HepG2 (cell line): Measurements from ENCODE around the gene DDRGK1. TPM values are rescaled to one million over a fixed set of nuclear protein-coding genes. Genes with fewer than 3 reads are reported as not detected.

Source experiments
- CEBPB ChIP-seq: IDR thresholded peaks from 2 replicates; pipeline ENCODE4 v1.6.1; 2011; ENCODE audit warnings: low read depth, low read length, improper control_type of control experiment, borderline replicate concordance
- MBNL3 ChIP-seq: fragments of 250-450 bp; sonication (Bioruptor Pico); conservative IDR thresholded peaks from 2 replicates; pipeline ENCODE4 v1.8.0; 2022; ENCODE audit warnings: mild to moderate bottlenecking, inconsistent platforms
- PHF21A ChIP-seq: sonication (generic); formaldehyde crosslinking; IDR thresholded peaks from 2 replicates; pipeline ENCODE4 v1.5.0; 2020; ENCODE audit warnings: mild to moderate bottlenecking, missing genetic modification reagents
- PHF5A ChIP-seq: IDR thresholded peaks from one replicate; pipeline ENCODE4 v1.6.1; 2018; ENCODE audit warnings: low read depth, missing genetic modification reagents; ENCODE audit not compliant: unreplicated experiment
- RBM39 ChIP-seq: fragments of 200-400 bp; formaldehyde crosslinking; IDR thresholded peaks from one replicate; pipeline ENCODE4 v1.6.1; 2018; ENCODE audit warnings: antibody characterized with exemption, mild to moderate bottlenecking, low read depth, low read length; ENCODE audit not compliant: poor library complexity, severe bottlenecking
- SRSF1 ChIP-seq: fragments of 200-400 bp; formaldehyde crosslinking; optimal IDR thresholded peaks from 2 replicates; pipeline ENCODE3; 2017; ENCODE audit warnings: mild to moderate bottlenecking, low read depth, low read length, moderate library complexity
- SSRP1 ChIP-seq: IDR thresholded peaks from 2 replicates; pipeline ENCODE4 v1.6.1; 2016; ENCODE audit warnings: control low read depth
- ZBTB38 ChIP-seq: sonication (generic); formaldehyde crosslinking; IDR thresholded peaks from 2 replicates; pipeline ENCODE4 v1.5.1; 2020; ENCODE audit warnings: mild to moderate bottlenecking, missing genetic modification reagents
- ZEB1 ChIP-seq: IDR thresholded peaks from 2 replicates; pipeline ENCODE4 v1.6.1; 2012; ENCODE audit warnings: mild to moderate bottlenecking, low read depth, inconsistent platforms; ENCODE audit not compliant: insufficient replicate concordance
- ZFP36L1 ChIP-seq: sonication (generic); formaldehyde crosslinking; IDR thresholded peaks from 2 replicates; pipeline ENCODE4 v1.8.0; 2022; ENCODE audit warnings: mild to moderate bottlenecking, missing genetic modification reagents, moderate library complexity
- ZKSCAN5 ChIP-seq: sonication (generic); formaldehyde crosslinking; IDR thresholded peaks from 2 replicates; pipeline ENCODE4 v1.5.1; 2020; ENCODE audit warnings: mild to moderate bottlenecking, missing genetic modification reagents
- ZNF101 ChIP-seq: sonication (generic); formaldehyde crosslinking; IDR thresholded peaks from 2 replicates; pipeline ENCODE4 v1.4.0; 2020; ENCODE audit warnings: mild to moderate bottlenecking, low read depth, missing genetic modification reagents, borderline replicate concordance
- ZNF282 ChIP-seq: fragments of 450-650 bp; IDR thresholded peaks from 2 replicates; pipeline ENCODE4 v1.6.1; 2018; ENCODE audit not compliant: partially characterized antibody
- ZNF546 ChIP-seq: sonication (generic); formaldehyde crosslinking; conservative IDR thresholded peaks from 2 replicates; pipeline ENCODE4 v1.8.1; 2023; ENCODE audit warnings: mild to moderate bottlenecking, missing genetic modification reagents
- ZNF619 ChIP-seq: sonication (generic); formaldehyde crosslinking; IDR thresholded peaks from 2 replicates; pipeline ENCODE4 v1.4.0; 2020; ENCODE audit warnings: mild to moderate bottlenecking, missing genetic modification reagents
- ZNF780A ChIP-seq: sonication (generic); formaldehyde crosslinking; IDR thresholded peaks from 2 replicates; pipeline ENCODE4 v1.8.0; 2022; ENCODE audit warnings: mild to moderate bottlenecking, missing genetic modification reagents, moderate library complexity
- ZNF788 ChIP-seq: sonication (generic); formaldehyde crosslinking; IDR thresholded peaks from 2 replicates; pipeline ENCODE4 v1.5.0; 2020; ENCODE audit warnings: mild to moderate bottlenecking, missing genetic modification reagents, borderline replicate concordance
- polyA plus RNA-seq, 8 experiments: library from polyadenylated mRNA; depleted of rRNA in 3 of 8; stranded (reverse) in 7 of 8; unstranded in 1 of 8; fragments of >200 nt; fragmentation: Illumina TruSeq in 4 of 8; extraction: Trizol in 4 of 8; gene quantifications; 2 replicates each; pipeline versions ENCODE4 v1.2.1 to v1.2.3, GENCODE V29; 2011 to 2016; ENCODE audit warnings: low read depth in 4 of 8, missing spikeins in 1 of 8, mixed read lengths in 1 of 8; ENCODE audit not compliant: insufficient read depth in 1 of 8
- total RNA-seq, 5 experiments: library from RNA; depleted of rRNA; stranded (reverse); fragments of >200 nt; fragmentation: Illumina TruSeq; extraction: Trizol; gene quantifications; 2 replicates each; pipeline ENCODE4 v1.2.3, GENCODE V29; 2016; ENCODE audit warnings: low read depth in 1 of 5
- TF ChIP-seq, protein P1 (sequence below): sonication (generic); formaldehyde crosslinking; IDR thresholded peaks from 2 replicates; pipeline ENCODE4 v1.4.0; 2020; ENCODE audit warnings: missing genetic modification reagents
- TF ChIP-seq, protein P2 (sequence below), 2 experiments: IDR thresholded peaks; 2 replicates each; pipeline ENCODE4 v1.6.1; 2011 to 2012; ENCODE audit warnings: low read length in 2 of 2, borderline replicate concordance in 1 of 2, low read depth in 1 of 2, mild to moderate bottlenecking in 1 of 2, moderate library complexity in 1 of 2
- TF ChIP-seq, protein P3 (sequence below): sonication (generic); formaldehyde crosslinking; conservative IDR thresholded peaks from 2 replicates; pipeline ENCODE4 v1.4.0; 2020; ENCODE audit warnings: missing genetic modification reagents
- TF ChIP-seq, protein P4 (sequence below): sonication (generic); formaldehyde crosslinking; IDR thresholded peaks from 2 replicates; pipeline ENCODE4 v1.4.0; 2020; ENCODE audit warnings: mild to moderate bottlenecking, low read depth, missing genetic modification reagents

The DDRGK1 gene
- total and polyA plus RNA-seq, 2 of the 13 experiments (the other 11 are each of a cell fraction or from before 2014, with no cell fraction given): 96.7 to 149 TPM

DNA sequence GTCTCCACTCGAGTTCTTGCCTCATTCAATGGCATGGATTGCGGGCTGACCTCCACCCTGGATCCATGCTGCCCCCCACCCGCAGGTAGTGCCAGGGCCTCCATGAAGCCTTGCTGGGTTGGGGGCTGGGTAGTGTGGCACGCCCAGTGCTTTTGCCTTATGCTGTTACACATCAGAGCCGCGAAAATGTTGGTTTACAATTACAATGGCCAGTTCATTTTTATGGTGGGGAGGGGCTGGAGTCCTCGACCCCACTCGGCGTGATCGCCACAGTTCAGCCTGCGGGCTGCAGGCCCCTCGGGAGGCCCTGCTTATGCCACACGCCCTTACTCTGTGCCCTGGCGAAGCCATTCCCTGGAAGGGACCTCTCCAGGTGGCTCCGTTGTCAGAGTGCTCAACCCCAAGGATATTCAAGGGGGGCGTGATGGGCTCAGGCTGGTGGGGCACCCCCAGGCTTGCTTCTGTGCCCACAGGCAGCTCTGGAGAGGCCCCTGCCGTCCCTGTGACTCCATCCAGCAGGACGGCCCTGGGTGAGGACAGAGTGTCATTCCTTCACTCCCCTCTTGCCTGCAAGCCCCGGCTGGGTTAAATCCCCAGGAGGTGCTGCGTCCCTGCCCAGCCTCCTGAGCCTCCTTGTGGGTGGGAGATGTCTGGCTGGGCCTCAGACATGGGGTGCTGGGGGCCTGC lies 19.7 kb upstream of the DDRGK1 start (continued):
- TF ChIP-seq ZNF101 (CRISPR knock-in tag) (no peak), SRSF1 (no peak), ZNF282 (no peak), ZNF546 (CRISPR knock-in tag) (no peak), ZEB1 (no peak), RBM39 (peak; percentile 57), MBNL3 (CRISPR knock-in tag) (no peak), ZFP36L1 (no peak), ZNF788 (CRISPR knock-in tag) (no peak), ZNF780A (no peak), ZBTB38 (peak; percentile 99), SSRP1 (CRISPR knock-in tag) (no peak), PHF21A (CRISPR knock-in tag) (no peak), PHF5A (CRISPR knock-in tag) (no peak), ZKSCAN5 (CRISPR knock-in tag) (no peak), ZNF619 (CRISPR knock-in tag) (no peak), CEBPB (peak; percentile 16; the same call in 1 of the 2 replicates)
- TF ChIP-seq, protein P1, sequence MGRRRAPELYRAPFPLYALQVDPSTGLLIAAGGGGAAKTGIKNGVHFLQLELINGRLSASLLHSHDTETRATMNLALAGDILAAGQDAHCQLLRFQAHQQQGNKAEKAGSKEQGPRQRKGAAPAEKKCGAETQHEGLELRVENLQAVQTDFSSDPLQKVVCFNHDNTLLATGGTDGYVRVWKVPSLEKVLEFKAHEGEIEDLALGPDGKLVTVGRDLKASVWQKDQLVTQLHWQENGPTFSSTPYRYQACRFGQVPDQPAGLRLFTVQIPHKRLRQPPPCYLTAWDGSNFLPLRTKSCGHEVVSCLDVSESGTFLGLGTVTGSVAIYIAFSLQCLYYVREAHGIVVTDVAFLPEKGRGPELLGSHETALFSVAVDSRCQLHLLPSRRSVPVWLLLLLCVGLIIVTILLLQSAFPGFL (CRISPR knock-in tag): no peak
- TF ChIP-seq, protein P2, sequence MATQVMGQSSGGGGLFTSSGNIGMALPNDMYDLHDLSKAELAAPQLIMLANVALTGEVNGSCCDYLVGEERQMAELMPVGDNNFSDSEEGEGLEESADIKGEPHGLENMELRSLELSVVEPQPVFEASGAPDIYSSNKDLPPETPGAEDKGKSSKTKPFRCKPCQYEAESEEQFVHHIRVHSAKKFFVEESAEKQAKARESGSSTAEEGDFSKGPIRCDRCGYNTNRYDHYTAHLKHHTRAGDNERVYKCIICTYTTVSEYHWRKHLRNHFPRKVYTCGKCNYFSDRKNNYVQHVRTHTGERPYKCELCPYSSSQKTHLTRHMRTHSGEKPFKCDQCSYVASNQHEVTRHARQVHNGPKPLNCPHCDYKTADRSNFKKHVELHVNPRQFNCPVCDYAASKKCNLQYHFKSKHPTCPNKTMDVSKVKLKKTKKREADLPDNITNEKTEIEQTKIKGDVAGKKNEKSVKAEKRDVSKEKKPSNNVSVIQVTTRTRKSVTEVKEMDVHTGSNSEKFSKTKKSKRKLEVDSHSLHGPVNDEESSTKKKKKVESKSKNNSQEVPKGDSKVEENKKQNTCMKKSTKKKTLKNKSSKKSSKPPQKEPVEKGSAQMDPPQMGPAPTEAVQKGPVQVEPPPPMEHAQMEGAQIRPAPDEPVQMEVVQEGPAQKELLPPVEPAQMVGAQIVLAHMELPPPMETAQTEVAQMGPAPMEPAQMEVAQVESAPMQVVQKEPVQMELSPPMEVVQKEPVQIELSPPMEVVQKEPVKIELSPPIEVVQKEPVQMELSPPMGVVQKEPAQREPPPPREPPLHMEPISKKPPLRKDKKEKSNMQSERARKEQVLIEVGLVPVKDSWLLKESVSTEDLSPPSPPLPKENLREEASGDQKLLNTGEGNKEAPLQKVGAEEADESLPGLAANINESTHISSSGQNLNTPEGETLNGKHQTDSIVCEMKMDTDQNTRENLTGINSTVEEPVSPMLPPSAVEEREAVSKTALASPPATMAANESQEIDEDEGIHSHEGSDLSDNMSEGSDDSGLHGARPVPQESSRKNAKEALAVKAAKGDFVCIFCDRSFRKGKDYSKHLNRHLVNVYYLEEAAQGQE (IDR thresholded peaks at IDR 0.05; ENCODE audit: borderline replicate concordance in 1 of 2, low read depth in 1 of 2, low read length in 2 of 2): no peak
- TF ChIP-seq, protein P3, sequence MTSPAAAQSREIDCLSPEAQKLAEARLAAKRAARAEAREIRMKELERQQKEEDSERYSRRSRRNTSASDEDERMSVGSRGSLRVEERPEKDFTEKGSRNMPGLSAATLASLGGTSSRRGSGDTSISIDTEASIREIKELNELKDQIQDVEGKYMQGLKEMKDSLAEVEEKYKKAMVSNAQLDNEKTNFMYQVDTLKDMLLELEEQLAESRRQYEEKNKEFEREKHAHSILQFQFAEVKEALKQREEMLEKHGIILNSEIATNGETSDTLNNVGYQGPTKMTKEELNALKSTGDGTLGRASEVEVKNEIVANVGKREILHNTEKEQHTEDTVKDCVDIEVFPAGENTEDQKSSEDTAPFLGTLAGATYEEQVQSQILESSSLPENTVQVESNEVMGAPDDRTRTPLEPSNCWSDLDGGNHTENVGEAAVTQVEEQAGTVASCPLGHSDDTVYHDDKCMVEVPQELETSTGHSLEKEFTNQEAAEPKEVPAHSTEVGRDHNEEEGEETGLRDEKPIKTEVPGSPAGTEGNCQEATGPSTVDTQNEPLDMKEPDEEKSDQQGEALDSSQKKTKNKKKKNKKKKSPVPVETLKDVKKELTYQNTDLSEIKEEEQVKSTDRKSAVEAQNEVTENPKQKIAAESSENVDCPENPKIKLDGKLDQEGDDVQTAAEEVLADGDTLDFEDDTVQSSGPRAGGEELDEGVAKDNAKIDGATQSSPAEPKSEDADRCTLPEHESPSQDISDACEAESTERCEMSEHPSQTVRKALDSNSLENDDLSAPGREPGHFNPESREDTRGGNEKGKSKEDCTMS (CRISPR knock-in tag): no peak
- TF ChIP-seq, protein P4, sequence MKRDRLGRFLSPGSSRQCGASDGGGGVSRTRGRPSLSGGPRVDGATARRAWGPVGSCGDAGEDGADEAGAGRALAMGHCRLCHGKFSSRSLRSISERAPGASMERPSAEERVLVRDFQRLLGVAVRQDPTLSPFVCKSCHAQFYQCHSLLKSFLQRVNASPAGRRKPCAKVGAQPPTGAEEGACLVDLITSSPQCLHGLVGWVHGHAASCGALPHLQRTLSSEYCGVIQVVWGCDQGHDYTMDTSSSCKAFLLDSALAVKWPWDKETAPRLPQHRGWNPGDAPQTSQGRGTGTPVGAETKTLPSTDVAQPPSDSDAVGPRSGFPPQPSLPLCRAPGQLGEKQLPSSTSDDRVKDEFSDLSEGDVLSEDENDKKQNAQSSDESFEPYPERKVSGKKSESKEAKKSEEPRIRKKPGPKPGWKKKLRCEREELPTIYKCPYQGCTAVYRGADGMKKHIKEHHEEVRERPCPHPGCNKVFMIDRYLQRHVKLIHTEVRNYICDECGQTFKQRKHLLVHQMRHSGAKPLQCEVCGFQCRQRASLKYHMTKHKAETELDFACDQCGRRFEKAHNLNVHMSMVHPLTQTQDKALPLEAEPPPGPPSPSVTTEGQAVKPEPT (CRISPR knock-in tag): no peak
